HepG2 (cell line): ENCODE data around the gene CHKB. TPM values are rescaled to one million over a fixed set of nuclear protein-coding genes. Genes with fewer than 3 reads are reported as not detected.

Experiments used
- BATF2 ChIP-seq: sonication (generic); formaldehyde crosslinking; IDR thresholded peaks from 2 replicates; pipeline ENCODE4 v1.8.0; 2022; ENCODE audit warnings: mild to moderate bottlenecking, missing genetic modification reagents, moderate library complexity
- CCDC6 ChIP-seq: sonication (generic); formaldehyde crosslinking; IDR thresholded peaks from 2 replicates; pipeline ENCODE4 v1.8.1; 2022; ENCODE audit warnings: mild to moderate bottlenecking, missing genetic modification reagents, moderate library complexity
- GTF2F1 ChIP-seq: fragments of 150-350 bp; IDR thresholded peaks from 2 replicates; pipeline ENCODE4 v1.6.1; 2014; ENCODE audit warnings: low read length
- HMGXB4 ChIP-seq, 2 experiments: sonication (generic) in 1 of 2; formaldehyde crosslinking in 1 of 2; IDR thresholded peaks; 2 replicates each; pipeline versions ENCODE4 v1.4.0 to v1.6.1; 2018 to 2020; ENCODE audit warnings: missing genetic modification reagents in 2 of 2, borderline replicate concordance in 1 of 2, low read depth in 1 of 2, mild to moderate bottlenecking in 1 of 2, missing biosample characterization in 1 of 2
- KAT2B ChIP-seq: fragments of 150-350 bp; IDR thresholded peaks from 2 replicates; pipeline ENCODE4 v1.6.1; 2014; ENCODE audit warnings: low read depth, low read length, borderline replicate concordance
- KMT2B ChIP-seq: IDR thresholded peaks from 2 replicates; pipeline ENCODE4 v1.6.1; 2016; ENCODE audit warnings: missing genetic modification reagents, missing compliant biosample characterization
- LCORL ChIP-seq, 2 experiments: fragments of 450-650 bp in 1 of 2; sonication (generic) in 1 of 2; formaldehyde crosslinking in 1 of 2; IDR thresholded peaks; 2 replicates each; pipeline versions ENCODE4 v1.5.0 to v1.6.1; 2017 to 2020; ENCODE audit warnings: antibody characterized with exemption in 1 of 2, missing genetic modification reagents in 1 of 2
- MAFG ChIP-seq: sonication (generic); formaldehyde crosslinking; IDR thresholded peaks from 2 replicates; pipeline ENCODE4 v1.5.1; 2020; ENCODE audit warnings: mild to moderate bottlenecking, missing genetic modification reagents
- NFE2L2 ChIP-seq: fragments of 150-350 bp; IDR thresholded peaks from 2 replicates; pipeline ENCODE4 v1.6.1; 2014; ENCODE audit warnings: low read length
- NR2F2 ChIP-seq: IDR thresholded peaks from 2 replicates; pipeline ENCODE4 v1.6.1; 2012; ENCODE audit warnings: low read depth, inconsistent platforms, borderline replicate concordance
- POGK ChIP-seq: sonication (generic); formaldehyde crosslinking; conservative IDR thresholded peaks from 2 replicates; pipeline ENCODE4 v1.8.0; 2022; ENCODE audit warnings: mild to moderate bottlenecking, moderate library complexity, missing genetic modification reagents
- POLR2G ChIP-seq: fragments of 200-400 bp; formaldehyde crosslinking; IDR thresholded peaks from 2 replicates; pipeline ENCODE4 v1.6.1; 2018; ENCODE audit warnings: mild to moderate bottlenecking, low read depth, low read length, moderate library complexity
- SIN3B ChIP-seq: fragments of 150-350 bp; IDR thresholded peaks from 2 replicates; pipeline ENCODE4 v1.6.1; 2014; ENCODE audit warnings: low read length
- UBTF ChIP-seq: sonication (generic); formaldehyde crosslinking; IDR thresholded peaks from 2 replicates; pipeline ENCODE4 v1.4.0; 2020; ENCODE audit warnings: mild to moderate bottlenecking, missing genetic modification reagents
- YY1 ChIP-seq: IDR thresholded peaks from 2 replicates; pipeline ENCODE4 v1.6.1; 2011; ENCODE audit warnings: low read length, low read depth, moderate library complexity, mild to moderate bottlenecking; ENCODE audit not compliant: insufficient read depth, insufficient replicate concordance
- ZFP91 ChIP-seq: sonication (generic); formaldehyde crosslinking; IDR thresholded peaks from 2 replicates; pipeline ENCODE4 v1.9.0; 2022; ENCODE audit warnings: missing genetic modification reagents, mild to moderate bottlenecking, borderline replicate concordance
- ZNF331 ChIP-seq: sonication (generic); formaldehyde crosslinking; IDR thresholded peaks from 2 replicates; pipeline ENCODE4 v1.4.0; 2020; ENCODE audit warnings: missing genetic modification reagents
- ZNF484 ChIP-seq: sonication (generic); formaldehyde crosslinking; IDR thresholded peaks from 2 replicates; pipeline ENCODE4 v1.5.1; 2020; ENCODE audit warnings: mild to moderate bottlenecking, low read depth, missing genetic modification reagents, borderline replicate concordance
- ZNF670 ChIP-seq: sonication (generic); formaldehyde crosslinking; IDR thresholded peaks from 2 replicates; pipeline ENCODE4 v1.8.0; 2022; ENCODE audit warnings: mild to moderate bottlenecking, missing genetic modification reagents, borderline replicate concordance
- ZNF878 ChIP-seq: sonication (generic); formaldehyde crosslinking; IDR thresholded peaks from 2 replicates; pipeline ENCODE4 v1.8.1; 2023; ENCODE audit warnings: mild to moderate bottlenecking, missing genetic modification reagents, moderate library complexity
- ZNF891 ChIP-seq: sonication (generic); formaldehyde crosslinking; IDR thresholded peaks from 2 replicates; pipeline ENCODE4 v1.5.0; 2020; ENCODE audit warnings: mild to moderate bottlenecking, missing genetic modification reagents
- polyA plus RNA-seq, 8 experiments: library from polyadenylated mRNA; depleted of rRNA in 3 of 8; stranded (reverse) in 7 of 8; unstranded in 1 of 8; fragments of >200 nt; fragmentation: Illumina TruSeq in 4 of 8; extraction: Trizol in 4 of 8; gene quantifications; 2 replicates each; pipeline versions ENCODE4 v1.2.1 to v1.2.3, GENCODE V29; 2011 to 2016; ENCODE audit warnings: low read depth in 4 of 8, missing spikeins in 1 of 8, mixed read lengths in 1 of 8; ENCODE audit not compliant: insufficient read depth in 1 of 8
- total RNA-seq, 5 experiments: library from RNA; depleted of rRNA; stranded (reverse); fragments of >200 nt; fragmentation: Illumina TruSeq; extraction: Trizol; gene quantifications; 2 replicates each; pipeline ENCODE4 v1.2.3, GENCODE V29; 2016; ENCODE audit warnings: low read depth in 1 of 5

The CHKB gene
- total and polyA plus RNA-seq, 2 of the 13 experiments (the other 11 are each of a cell fraction or from before 2014, with no cell fraction given) = 24.5 to 42.7 TPM

- 0 out of 2 replicates have a peak, but pooled peaks have one; percentile 24 for TF ChIP-seq CCDC6 (CRISPR knock-in tag)
- no peak for TF ChIP-seq KAT2B
- no peak for TF ChIP-seq ZNF891
- TF ChIP-seq GTF2F1 = no peak
- TF ChIP-seq KMT2B (CRISPR knock-in tag) = no peak
- TF ChIP-seq POGK = 0 out of 2 replicates have a peak, but pooled peaks have one; percentile 10
- no peak for TF ChIP-seq ZNF878 (CRISPR knock-in tag)
- TF ChIP-seq NFE2L2 = no peak
- TF ChIP-seq ZFP91 (CRISPR knock-in tag) = 0 out of 2 replicates have a peak, but pooled peaks have one; percentile 5
- no peak for TF ChIP-seq LCORL (IDR thresholded peaks at IDR 0.05)
- no peak for TF ChIP-seq LCORL (CRISPR knock-in tag; IDR thresholded peaks at IDR 0.05)
- TF ChIP-seq MAFG (CRISPR knock-in tag) = no peak
- no peak for TF ChIP-seq NR2F2
- TF ChIP-seq SIN3B = no peak
- TF ChIP-seq BATF2 (CRISPR knock-in tag) = no peak
- no peak for TF ChIP-seq ZNF484 (CRISPR knock-in tag)
- TF ChIP-seq POLR2G = no peak
- TF ChIP-seq UBTF (CRISPR knock-in tag) = peak; percentile 46; the same call in 1 of the 2 replicates
- no peak for TF ChIP-seq ZNF670
- no peak for TF ChIP-seq YY1
- TF ChIP-seq ZNF331 (CRISPR knock-in tag) = no peak
- no peak for TF ChIP-seq HMGXB4 (CRISPR knock-in tag; IDR thresholded peaks at IDR 0.05; ENCODE audit: borderline replicate concordance in 1 of 2, low read depth in 1 of 2)
These were observed 628 bp downstream of the CHKB start (continued) for GRCh38 chr22:50581950-50582492.
